ENCODE measurements around the gene LTBP3.

Gene LTBP3

DNA sequence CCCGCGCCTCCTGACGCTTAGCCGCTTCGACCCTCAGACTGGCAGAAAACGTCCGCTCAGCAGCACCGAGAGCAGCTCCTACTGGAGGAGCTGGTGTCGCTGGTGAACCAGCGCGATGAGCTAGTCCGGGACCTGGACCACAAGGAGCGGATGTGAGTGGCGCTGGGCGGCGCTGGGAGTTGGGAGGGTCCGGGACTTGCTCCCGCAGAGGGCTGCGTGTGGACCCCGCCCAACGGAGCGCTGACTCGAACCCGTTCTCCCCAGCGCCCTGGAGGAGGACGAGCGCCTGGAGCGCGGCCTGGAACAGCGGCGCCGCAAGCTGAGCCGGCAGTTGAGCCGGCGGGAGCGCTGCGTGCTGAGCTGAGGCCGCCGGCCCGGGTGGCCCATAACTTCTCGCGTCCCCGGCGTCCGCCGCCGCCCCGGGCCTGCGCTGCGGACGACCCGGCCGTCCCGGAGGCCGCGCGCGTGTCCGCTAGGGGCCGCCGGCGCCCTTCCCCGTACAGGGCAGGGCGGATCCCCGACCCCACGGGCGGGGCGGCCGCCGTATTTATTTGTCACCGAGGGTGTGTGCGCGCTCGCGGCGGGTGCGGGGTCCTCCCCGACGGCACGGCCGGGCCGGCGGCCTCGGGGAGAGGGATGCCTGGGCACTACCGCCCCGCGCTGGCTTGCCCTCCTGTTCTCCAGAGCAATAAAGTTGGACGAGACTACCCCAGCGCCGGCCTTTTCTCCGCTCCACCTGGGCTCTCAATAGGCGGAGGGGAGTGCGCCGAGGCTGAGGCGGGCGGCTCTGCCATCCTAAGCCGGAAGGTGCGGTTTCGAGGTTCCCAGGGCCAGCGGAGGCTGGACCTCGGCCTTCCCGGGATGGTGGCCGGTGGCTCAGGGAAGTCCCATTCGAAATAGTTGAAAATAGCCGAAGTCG is 34.0 kb upstream of the LTBP3 start:
- ATAC-seq (replicated peaks) (no peak), DNase-seq (no peak)
- H3K27ac Mint-ChIP-seq: no peak overlapping the region

DNA sequence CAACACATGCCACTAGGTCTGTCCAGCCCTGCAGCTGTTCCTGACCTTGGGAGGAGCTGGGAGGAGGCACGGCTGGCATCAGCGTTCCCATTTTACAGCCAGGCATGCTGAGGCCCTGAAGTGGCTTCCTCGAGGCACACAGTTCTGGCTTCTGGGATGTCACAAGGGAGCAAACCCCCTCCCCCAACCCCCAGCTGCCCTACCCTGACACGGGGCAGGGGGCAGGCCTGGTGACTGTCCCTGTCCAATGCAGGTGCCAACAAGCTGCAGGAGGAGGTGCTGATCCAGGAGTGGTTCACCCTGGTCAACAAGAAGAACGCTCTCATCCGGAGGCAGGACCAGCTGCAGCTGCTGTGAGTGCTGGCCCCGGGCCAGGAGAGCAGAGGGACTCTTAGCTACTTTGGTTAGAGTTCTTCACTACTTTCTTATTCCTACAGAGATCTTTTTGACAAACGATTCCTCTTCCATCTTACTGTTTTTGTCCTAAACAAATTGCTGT is 32.1 kb upstream of the LTBP3 start:
- peaks cover 33% of the 10 kb centered on the region for H3K36me3 Mint-ChIP-seq (ENCODE audit: insufficient read depth)

More for the DNA sequence above, 34.0 kb upstream of the LTBP3 start:
- peaks cover 26 to 29% of the 10 kb centered on the region in 2 donors for H3K4me1 Mint-ChIP-seq (ENCODE audit: low read depth in 2 of 2)
- no peak overlapping the region for H3K4me3 Mint-ChIP-seq
- H3K36me3 Mint-ChIP-seq (ENCODE audit: insufficient read depth): peaks cover 29% of the 10 kb centered on the region
- no peaks in the 10 kb centered on the region for H3K27me3 Mint-ChIP-seq
- no peaks in the 10 kb centered on the region for H3K9me3 Mint-ChIP-seq

DNA sequence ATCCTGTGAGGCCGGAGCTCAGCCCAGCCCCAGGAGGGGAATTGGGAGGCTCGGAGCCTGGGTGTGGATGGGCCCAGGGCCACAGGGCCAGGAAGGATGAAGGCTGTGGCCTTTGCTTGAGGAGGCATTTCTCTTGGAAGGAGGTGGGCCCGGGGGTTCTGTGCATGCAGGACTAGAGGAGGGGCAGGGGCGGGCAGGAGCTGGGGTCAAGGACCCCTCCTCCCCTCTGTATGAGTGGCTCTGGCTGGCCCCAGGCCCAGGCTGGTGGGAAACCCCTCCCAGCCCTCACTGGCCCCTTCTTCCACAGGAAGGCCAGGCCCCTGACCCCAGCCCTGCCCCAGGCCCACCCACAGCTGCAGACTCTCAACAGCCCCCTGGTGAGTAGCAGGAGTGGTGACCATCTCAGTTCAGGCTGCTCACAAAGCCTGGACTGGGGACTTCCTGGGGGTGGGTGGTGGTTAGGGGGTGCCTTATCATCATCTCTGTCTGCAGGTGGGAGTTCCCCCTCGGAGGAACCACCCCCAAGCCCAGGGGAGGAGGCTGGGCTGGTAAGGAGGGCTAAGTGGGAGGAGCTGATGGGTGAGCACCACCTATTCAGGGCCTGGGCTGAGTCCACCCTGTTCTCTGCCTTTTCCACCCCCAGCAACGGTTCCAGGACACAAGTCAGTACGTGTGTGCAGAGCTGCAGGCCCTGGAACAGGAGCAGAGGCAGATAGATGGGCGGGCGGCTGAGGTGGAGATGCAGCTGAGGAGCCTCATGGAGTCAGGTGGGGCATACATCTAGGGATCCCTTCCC is 31.5 kb upstream of the LTBP3 start:
- Mint-ChIP-seq H3K4me3 (no peak overlapping the region), H3K36me3 (ENCODE audit: insufficient read depth) (peaks cover 33% of the 10 kb centered on the region), H3K27ac (peak overlapping the region in 1 of 2 donors; percentile 94), H3K9me3 (no peaks in the 10 kb centered on the region), H3K4me1 (ENCODE audit: low read depth in 2 of 2) (peaks cover 16 to 25% of the 10 kb centered on the region in 2 donors), H3K27me3 (no peaks in the 10 kb centered on the region)
- no peak for DNase-seq
- peak; percentile 28 for ATAC-seq (replicated peaks)

More for the DNA sequence above, 32.1 kb upstream of the LTBP3 start:
- Mint-ChIP-seq H3K4me3 (no peak overlapping the region), H3K4me1 (ENCODE audit: low read depth in 2 of 2) (peaks cover 21 to 30% of the 10 kb centered on the region in 2 donors), H3K27me3 (no peaks in the 10 kb centered on the region), H3K9me3 (no peaks in the 10 kb centered on the region), H3K27ac (peak overlapping the region in 1 of 2 donors; percentile 73)
- DNase-seq (no peak), ATAC-seq (replicated peaks) (no peak)

DNA sequence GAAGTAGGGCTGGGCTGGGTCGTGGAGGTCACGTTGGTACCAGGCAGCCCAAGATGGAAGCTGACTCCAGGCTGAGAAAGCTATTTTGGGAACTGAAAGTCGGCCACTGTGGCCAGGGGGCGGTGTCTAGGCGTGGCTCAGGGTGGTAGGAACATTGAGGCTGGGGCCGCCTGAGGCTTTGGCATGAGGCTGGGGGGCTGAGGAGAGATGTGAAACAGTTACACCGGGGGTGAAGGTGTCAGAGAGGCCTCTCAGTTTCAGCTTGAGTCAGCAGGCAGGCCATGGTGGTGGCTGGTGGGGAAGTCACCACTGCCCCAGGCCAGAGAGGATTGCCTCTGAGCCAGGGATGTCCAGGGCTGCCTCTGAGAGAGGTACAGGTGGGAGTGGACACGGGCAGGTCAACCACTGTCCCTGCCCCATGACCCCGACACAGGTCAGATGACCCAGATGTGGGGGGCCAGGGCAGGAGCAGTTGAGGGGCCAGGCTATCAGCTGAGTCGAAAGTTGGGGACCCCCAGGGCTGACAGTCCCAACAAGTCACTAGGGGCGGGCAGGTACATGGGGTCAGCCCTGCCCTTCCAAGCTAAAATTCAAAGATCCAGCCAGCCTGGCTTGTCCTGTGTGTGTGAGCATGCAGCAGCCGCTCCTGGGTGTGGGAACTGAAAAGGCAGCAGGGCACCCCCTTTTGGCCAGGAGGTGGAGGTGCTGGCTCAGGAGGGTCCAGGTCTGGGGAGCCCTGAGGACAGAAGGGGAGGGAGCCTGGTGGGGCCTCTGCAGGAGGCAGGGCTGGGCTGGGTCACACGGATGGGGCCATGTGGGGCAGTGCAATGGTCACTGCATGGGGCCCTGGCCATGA is 30.3 kb upstream of the LTBP3 start:
- Mint-ChIP-seq H3K27me3 (no peaks in the 10 kb centered on the region), H3K9me3 (no peaks in the 10 kb centered on the region), H3K27ac (peak overlapping the region; percentile 88 to 94), H3K4me1 (ENCODE audit: low read depth in 2 of 2) (peaks cover 16 to 25% of the 10 kb centered on the region in 2 donors), H3K36me3 (ENCODE audit: insufficient read depth) (peaks cover 40% of the 10 kb centered on the region), H3K4me3 (peak overlapping the region; percentile 64 to 66)
- ATAC-seq (replicated peaks) (peak; percentile 88), DNase-seq (peak; percentile 70 to 75 (median 74))

DNA sequence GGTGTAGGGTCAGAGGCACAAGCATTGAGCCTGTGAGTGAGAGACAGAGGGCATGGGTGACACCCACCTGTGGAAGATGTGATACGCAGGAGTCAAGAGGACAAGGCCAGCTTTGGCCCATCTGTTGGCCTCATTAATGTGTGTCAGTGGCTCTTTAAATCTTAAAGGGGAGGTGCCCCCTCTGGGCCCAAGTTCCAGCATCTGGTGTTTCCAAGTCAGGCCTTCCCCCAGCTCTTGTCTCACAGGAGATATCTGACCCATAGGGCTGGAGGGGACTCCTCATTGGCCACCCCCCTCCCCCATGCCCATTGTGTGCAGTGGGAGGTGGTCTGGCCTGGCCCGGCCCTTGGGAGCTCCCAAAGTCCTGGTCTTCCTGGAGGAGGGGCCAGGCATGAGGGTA is 28.5 kb upstream of the LTBP3 start:
- ATAC-seq (replicated peaks): no peak
- DNase-seq: no peak
- Mint-ChIP-seq H3K36me3 (ENCODE audit: insufficient read depth) (peaks cover 41% of the 10 kb centered on the region), H3K27me3 (no peaks in the 10 kb centered on the region), H3K4me1 (ENCODE audit: low read depth in 2 of 2) (peaks cover 32 to 33% of the 10 kb centered on the region in 2 donors), H3K27ac (peak overlapping the region in 1 of 2 donors; percentile 78), H3K9me3 (no peaks in the 10 kb centered on the region), H3K4me3 (peak overlapping the region in 1 of 2 donors; percentile 4)

DNA sequence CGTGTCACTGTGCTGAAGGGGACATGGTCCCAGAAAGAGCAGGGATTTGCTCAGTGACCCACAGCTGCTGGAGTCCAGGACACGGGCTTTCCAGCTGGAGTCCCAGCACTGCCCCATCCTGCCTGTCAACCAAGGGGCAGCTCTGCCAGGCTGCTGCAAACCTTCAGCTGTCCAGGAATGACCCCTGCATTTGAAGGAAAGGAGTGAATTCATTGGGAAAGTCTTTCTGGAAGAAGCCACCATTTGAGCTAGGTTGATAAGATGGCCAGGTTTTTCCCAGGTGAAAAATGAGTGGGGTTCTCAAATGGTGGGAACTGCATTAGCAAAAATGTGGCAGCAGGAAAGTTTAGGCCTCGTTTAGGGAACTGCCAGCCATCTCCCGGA is 28.1 kb upstream of the LTBP3 start:
- Mint-ChIP-seq H3K36me3 (ENCODE audit: insufficient read depth) (peaks cover 37% of the 10 kb centered on the region), H3K27me3 (no peaks in the 10 kb centered on the region), H3K4me3 (no peak overlapping the region), H3K4me1 (ENCODE audit: low read depth in 2 of 2) (peaks cover 33 to 34% of the 10 kb centered on the region in 2 donors), H3K9me3 (no peaks in the 10 kb centered on the region), H3K27ac (peak overlapping the region; percentile 28 to 78)
- ATAC-seq (replicated peaks): no peak
- no peak for DNase-seq

DNA sequence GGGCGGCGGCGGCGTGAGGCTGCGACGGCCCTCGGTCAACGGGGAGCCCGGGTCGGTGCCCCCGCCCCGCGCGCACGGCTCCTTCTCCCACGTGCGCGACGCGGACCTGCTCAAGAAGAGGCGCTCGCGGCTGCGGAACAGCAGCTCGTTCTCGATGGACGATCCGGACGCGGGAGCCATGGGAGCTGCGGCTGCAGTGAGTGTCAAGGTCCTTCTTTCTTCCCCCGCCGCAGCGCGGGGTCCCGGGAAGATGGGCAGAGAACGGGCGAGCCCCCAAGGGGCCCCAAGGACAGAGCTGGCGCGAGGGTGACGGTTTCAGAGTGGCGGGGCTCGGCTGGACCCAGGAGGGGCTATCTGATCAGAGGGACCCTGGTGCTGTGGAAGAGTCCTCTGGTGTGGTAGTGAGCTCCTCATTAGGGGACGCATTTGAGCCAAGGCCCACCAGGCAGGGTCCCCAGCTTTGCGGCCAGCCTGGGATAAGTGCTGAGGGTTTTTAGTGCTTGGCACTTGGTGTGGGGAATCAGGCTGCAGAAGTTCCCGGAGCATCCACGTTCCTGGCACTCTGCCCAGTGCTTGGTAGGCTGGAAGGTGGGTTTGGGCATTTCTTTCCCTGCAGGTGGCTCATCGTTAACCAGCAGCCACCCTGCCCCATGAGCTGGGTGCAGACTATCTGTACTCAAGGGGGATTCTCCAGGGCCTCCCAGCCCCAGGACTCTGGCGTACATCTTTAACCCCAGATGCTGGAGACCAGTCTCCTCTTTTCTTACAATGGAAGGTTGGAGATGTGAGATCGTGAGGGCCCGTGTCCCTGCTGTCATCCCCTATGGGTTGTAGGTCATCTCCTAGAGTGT is 27.5 kb upstream of the LTBP3 start:
- no peak for ATAC-seq (replicated peaks)
- DNase-seq: no peak
- no peaks in the 10 kb centered on the region for H3K27me3 Mint-ChIP-seq
- peaks cover 40% of the 10 kb centered on the region for H3K36me3 Mint-ChIP-seq (ENCODE audit: insufficient read depth)
- H3K4me3 Mint-ChIP-seq: no peak overlapping the region
- H3K4me1 Mint-ChIP-seq (ENCODE audit: low read depth in 2 of 2): peaks cover 34 to 35% of the 10 kb centered on the region in 2 donors
- H3K27ac Mint-ChIP-seq: peak overlapping the region; percentile 28 to 78
- no peaks in the 10 kb centered on the region for H3K9me3 Mint-ChIP-seq

DNA sequence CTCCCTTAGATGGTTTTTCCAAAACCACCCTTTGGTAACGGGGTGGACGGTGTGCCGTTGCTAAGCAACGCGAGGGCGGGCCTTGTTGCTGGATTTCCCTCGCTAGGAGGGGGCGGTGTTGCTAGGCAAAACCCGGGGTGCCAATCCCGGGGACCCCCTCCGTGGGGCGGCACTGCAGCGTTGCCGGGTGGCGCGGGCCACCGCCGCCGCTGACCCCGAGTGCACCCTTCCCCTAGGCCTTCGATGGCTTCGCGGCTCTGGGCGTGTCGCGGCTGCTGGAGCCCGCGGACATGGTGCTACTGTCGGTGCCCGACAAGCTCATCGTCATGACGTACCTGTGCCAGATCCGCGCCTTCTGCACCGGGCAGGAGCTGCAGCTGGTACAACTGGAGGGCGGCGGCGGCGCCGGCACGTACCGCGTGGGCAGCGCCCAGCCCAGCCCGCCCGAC is 26.6 kb upstream of the LTBP3 start:
- no peak for DNase-seq
- Mint-ChIP-seq H3K4me3 (no peak overlapping the region), H3K27ac (no peak overlapping the region), H3K27me3 (no peaks in the 10 kb centered on the region), H3K4me1 (ENCODE audit: low read depth in 2 of 2) (peaks cover 37% of the 10 kb centered on the region in 2 donors), H3K9me3 (no peaks in the 10 kb centered on the region), H3K36me3 (ENCODE audit: insufficient read depth) (peaks cover 42% of the 10 kb centered on the region)
- no peak for ATAC-seq (replicated peaks)

DNA sequence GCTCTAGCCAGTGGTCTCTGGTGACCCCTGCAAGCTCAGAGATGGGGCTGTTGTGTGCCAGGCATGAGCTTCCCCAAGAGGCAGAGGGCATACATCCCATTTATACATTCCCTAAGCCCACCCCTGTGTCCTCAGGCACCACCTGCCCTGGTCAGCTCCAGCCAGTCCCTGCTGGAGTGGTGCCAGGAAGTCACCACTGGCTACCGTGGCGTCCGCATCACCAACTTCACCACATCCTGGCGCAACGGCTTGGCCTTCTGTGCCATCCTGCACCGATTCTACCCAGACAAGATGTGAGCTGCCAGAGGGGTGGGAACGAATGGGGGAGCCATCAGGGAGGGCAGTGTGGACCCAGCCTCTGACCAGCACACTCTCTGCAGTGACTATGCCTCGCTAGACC is 25.9 kb upstream of the LTBP3 start:
- Mint-ChIP-seq H3K4me3 (no peak overlapping the region), H3K4me1 (ENCODE audit: low read depth in 2 of 2) (peaks cover 36 to 39% of the 10 kb centered on the region in 2 donors), H3K36me3 (ENCODE audit: insufficient read depth) (peaks cover 46% of the 10 kb centered on the region), H3K27ac (no peak overlapping the region), H3K27me3 (no peaks in the 10 kb centered on the region), H3K9me3 (no peaks in the 10 kb centered on the region)
- no peak for ATAC-seq (replicated peaks)
- DNase-seq: no peak

DNA sequence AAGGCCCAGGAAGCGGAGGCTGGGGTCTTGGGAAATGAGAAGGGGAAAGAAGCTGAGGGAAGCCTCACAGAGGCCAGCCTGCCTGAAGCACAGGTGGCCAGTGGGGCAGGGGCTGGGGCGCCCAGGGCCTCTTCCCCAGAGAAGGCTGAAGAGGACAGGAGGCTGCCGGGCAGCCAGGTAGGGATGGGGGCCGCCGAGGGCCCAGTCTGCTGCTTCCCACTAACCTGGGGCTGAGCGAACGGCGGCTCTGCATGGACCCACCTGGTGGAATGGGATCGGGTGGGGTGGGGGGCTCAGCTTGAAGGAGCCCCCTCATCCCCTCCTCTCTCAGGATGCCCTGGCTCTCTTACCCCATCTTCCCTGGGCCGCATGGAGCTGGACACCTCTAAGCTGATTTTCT is 25.4 kb upstream of the LTBP3 start:
- Mint-ChIP-seq H3K36me3 (ENCODE audit: insufficient read depth) (peaks cover 44% of the 10 kb centered on the region), H3K27ac (peak overlapping the region; percentile 82 to 87), H3K4me3 (no peak overlapping the region), H3K4me1 (ENCODE audit: low read depth in 2 of 2) (peaks cover 37 to 38% of the 10 kb centered on the region in 2 donors), H3K9me3 (no peaks in the 10 kb centered on the region), H3K27me3 (no peaks in the 10 kb centered on the region)
- ATAC-seq (replicated peaks) (no peak), DNase-seq (no peak)

DNA sequence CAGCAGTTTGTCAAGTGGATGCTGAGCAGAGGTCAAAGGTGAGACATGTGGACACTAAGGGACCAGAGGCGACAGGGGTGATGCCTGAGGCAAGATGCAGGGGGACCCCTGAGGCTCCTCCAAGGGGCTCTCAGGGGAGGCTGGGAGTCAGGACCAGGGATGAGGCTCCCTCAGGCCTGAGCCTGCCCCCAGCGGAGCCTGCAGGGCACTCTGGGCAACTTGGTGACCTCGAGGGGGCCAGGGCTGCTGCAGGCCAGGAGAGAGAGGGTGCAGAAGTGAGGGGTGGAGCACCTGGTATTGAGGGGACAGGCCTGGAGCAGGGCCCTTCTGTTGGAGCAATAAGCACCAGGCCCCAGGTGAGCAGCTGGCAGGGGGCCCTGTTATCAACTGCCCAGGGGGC is 23.8 kb upstream of the LTBP3 start:
- Mint-ChIP-seq H3K36me3 (ENCODE audit: insufficient read depth) (peaks cover 51% of the 10 kb centered on the region), H3K4me1 (ENCODE audit: low read depth in 2 of 2) (peaks cover 36 to 38% of the 10 kb centered on the region in 2 donors), H3K27ac (peak overlapping the region; percentile 82 to 87), H3K9me3 (no peaks in the 10 kb centered on the region), H3K4me3 (no peak overlapping the region), H3K27me3 (no peaks in the 10 kb centered on the region)
- ATAC-seq (replicated peaks): no peak
- DNase-seq: no peak

DNA sequence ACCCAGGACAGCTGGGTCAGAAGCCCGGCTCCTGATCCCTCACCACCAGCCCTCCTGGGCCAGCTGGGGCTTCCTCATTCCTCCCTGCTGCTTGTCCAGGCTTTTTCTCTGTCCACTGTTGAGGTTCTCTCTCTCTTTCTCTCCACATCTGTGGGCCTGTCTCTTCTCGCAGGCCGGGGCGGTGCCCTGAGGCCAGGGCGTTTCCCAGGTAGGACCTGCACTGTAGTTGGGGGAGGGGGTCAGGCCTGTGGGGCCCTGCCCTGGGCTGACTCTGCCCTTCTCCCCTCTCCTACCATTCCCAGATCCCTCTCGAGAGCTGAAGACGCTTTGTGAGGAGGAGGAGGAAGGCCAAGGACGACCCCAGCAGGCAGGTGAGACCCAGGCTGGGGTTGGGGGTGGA is 22.6 kb upstream of the LTBP3 start:
- H3K27me3 Mint-ChIP-seq: no peaks in the 10 kb centered on the region
- peaks cover 38 to 42% of the 10 kb centered on the region in 2 donors for H3K4me1 Mint-ChIP-seq (ENCODE audit: low read depth in 2 of 2)
- DNase-seq: no peak
- peaks cover 56% of the 10 kb centered on the region for H3K36me3 Mint-ChIP-seq (ENCODE audit: insufficient read depth)
- peak overlapping the region in 1 of 2 donors; percentile 87 for H3K27ac Mint-ChIP-seq
- H3K9me3 Mint-ChIP-seq: no peaks in the 10 kb centered on the region
- no peak for ATAC-seq (replicated peaks)
- H3K4me3 Mint-ChIP-seq: no peak overlapping the region

Data from effector memory CD8-positive, alpha-beta T cell (primary cell).